HG03442 (cell line): Measurements from ENCODE around the gene RNF145.
"Not testable (repeated sequence)": the region's sequence is repeated elsewhere in the genome, so short reads cannot be mapped to it uniquely, and the experiment has no call there.

Experiments used
- ATAC-seq: cut with Tn5 transposase; IDR thresholded peaks from one replicate; pipeline ENCODE4 v1.9.1; 2021; ENCODE audit warnings: mild to moderate bottlenecking, moderate library complexity; ENCODE audit not compliant: unreplicated experiment

The RNF145 gene

GRCh38 chr5:159121061-159121460, 88.3 kb downstream of the RNF145 start:
- ATAC-seq, result no peak

GRCh38 chr5:159120446-159120845, 88.9 kb downstream of the RNF145 start:
- no peak for ATAC-seq

- ATAC-seq, result not testable (repeated sequence)
Measured at GRCh38 chr5:159119842-159120241, 89.5 kb downstream of the RNF145 start.

- ATAC-seq, result not testable (repeated sequence)
Measured at GRCh38 chr5:159118958-159119659, 90.2 kb downstream of the RNF145 start.

GRCh38 chr5:159113405-159113804, 95.9 kb downstream of the RNF145 start:
- ATAC-seq, result no peak

DNA sequence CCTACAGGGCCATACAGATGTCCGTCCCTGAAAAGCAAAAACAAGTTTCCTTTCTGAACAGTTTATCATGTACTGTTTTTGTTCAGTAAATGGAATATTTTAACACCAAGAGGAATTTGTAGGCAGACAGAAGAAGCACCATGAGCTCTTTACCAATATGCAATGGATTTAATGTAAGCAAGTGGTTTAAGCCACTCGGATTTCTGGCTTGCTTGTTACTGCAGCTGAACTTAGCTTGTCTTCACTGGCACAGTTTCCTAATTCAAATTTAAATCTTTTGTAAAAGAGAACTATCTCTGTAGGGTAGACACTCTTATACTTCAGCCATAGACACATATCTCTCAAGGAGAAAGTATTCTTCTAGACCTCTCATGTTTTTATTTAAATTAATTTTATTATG, 96.9 kb downstream of the RNF145 start:
- ATAC-seq, result no peak
